NCI-H69 (cell line): ENCODE measurements around the gene KCNK10.
A peak's percentile ranks its signal among the peaks of the same experiment; 100 is the strongest.
"Not testable (repeated sequence)": the region's sequence is repeated elsewhere in the genome, so short reads cannot be mapped to it uniquely, and the experiment has no call there.

Experiments used
- DNase-seq: peaks from one replicate; lab custom pipeline; 2025; lab: John Stamatoyannopoulos, UW

The KCNK10 gene

DNA sequence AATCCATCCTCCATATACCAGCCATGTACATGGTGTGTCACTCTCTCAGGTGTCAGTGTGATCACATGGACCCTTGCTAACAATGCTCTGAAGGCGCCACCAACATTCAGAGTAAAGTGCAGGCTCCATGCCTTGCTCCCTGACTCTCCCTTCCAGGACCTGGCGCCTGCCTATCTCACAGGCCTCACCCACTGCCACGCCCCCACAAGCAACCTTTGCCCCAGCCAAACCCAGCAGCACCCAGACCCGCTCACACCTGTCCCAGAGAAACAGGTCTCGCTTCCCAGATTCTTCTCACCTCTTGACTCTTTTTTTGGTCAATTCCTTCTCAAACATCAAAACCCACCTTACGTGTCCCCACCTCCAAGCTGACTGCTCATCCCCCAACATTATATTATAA, 52.3 kb downstream of the KCNK10 start:
- DNase-seq, result no peak

DNA sequence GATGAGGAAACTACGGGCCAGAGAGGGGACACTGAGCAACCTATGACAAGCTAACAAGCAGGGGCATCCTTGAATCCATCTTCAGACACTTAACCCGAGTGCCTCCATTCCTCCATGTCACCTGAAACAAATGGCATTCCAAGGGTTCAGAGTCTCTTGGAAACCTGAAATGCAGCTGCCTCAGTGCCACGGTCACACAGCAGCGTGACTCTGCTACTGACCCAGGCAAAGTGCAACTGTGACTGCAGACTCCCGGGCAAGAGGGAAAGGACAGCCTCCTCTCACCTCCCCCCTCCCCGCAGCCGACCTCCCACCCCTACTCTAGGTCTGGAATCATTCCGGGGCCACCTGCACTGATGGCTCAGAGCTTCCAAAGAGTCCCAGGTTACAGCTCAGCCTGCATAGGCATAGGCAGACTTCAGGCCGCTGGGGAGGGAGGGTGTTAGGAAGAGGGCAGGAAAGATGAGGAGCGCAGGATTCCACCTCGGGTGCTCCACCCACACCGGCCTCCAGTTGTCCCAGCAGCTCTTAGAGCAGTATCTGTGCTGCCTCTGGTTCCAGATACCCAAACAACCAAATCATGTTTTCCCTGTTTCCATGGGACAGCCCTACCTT, 53.2 kb downstream of the KCNK10 start:
- DNase-seq, result no peak

DNA sequence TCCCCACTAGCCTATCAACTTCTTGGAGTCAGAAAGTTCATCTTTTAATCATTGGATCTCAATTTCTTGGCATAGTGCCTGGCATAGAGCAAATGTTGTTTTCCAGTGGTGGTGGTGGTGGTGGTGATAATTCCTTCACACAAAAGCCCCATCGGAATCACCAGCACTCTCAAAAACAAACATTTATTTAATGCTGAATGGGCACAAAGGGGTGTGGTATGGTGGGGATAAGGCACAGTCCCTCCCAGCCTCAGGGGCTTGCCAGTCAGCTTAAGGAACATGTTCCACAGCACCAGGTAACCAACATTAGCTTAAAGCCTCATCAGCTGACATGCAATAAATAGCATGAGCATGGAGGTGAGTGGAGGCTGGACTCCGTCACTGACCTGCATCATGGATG, 56.6 kb downstream of the KCNK10 start:
- no peak for DNase-seq

DNA sequence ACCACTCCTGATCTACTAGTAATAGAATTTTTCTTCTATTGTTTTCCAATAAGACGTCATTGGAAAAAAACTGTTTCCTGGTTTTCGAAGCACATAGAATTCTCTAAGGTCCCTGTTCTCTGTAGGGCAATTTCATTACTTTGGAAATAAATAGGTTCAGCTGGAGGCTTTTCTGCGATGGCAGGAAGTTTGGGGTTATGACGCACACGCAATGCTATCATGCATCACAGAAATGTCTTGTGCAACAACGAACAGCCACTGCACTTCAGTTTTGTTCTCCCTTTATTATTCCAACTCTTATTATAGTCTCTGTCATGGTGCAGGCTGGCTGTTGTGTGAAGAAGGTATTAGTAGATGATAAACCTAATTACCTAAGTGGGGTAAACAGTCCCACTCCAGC, 59.0 kb downstream of the KCNK10 start:
- DNase-seq, result no peak

DNA sequence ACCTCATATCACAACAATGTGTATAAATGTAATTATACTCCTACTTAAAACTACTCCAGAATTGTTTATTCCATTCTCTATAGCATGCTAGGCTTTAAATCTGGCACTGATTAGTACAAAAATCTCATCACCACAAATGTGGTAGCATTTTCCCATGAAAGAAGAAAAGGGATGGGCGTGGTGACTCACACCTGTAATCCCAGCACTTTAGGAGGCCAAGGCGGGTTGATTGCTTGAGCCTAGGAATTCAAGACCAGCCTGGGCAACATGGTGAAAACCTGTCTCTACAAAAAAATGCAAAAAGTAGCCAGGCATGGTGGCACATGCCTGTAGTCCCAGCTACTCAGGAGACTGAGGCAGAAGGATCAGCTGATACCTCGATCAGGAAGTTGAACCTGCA, 61.8 kb downstream of the KCNK10 start:
- not testable (repeated sequence) for DNase-seq

DNA sequence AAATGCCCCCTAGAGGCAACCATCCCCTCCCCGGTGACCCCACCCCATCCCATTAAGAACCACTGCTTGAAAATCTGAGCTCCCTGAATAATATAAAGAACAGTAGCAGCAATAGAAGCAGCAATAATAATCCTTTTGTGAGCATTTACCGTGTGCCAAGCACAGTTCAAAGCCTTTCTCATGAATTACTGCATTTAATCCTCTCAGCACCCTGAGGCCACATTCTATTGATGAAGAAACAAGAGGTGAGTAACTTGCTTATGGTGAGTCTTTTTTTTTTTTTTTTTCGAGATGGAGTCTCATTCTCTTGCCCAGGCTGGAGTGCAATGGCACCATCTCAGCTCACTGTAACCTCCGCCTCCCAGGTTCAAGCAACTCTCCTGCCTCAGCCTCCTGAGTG, 65.0 kb downstream of the KCNK10 start:
- DNase-seq, result no peak

DNA sequence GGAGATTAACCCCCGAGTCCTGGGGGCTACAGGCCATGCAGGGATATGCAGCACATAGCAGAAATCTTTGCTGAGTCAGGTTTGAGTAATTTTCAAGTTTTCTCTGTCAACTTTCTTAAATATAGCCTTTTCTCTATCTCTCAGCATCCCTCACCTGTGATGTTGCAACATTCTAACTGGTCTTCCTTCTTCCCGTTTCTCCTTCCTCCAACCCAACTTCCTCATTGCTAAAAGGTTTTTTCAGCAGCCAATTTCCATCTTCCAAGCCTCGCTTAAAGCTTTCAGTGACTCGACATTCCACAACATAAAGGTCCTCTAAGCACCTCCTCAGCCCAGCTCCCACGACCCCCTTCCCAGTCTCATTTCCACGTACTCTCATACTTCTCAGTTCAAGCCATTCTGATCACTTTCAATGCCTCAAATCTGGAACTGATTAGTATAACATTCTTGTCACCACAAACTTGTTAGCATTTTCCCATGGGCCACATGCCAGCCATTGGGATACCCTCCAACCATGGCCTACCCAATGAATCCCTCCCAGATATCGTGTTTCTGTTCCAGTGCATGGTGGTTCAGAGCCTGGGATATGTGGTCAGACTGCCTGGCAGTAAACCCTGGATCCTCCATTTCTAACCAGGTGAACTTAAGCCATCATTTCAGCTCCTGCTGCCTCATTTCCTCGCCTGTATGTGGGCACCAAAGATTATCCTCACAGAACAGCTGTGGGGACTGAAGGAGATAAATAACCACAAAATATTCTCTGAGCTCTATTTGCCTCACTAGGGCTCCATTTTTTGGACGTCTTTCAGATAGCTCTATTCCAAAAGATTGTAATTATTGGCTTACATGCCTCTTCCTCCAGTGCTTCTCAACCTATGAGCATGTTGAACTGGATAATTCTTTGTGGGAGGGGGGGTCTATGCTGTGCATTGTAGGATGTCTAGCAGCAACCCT, 65.8 kb downstream of the KCNK10 start:
- no peak for DNase-seq

DNA sequence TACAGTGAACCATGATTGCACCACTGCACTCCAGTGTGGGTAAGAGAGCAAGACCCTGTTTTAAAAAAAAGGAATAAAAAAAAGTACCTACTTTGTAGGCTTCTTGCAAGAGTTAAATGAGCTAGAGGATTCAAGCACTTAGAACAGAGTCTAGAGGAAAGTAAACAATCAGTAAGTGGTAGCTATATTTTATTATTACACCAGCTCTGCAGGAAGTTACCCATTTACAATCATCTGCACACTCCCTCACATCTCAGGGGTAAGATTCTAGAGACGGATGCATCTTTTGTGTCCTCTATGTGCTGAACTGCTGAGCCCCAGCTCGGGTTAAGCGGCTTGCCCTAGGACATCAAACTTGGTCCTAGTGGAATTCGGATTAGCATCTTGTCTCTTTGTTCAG, 67.3 kb downstream of the KCNK10 start:
- peak; percentile 18 for DNase-seq

DNA sequence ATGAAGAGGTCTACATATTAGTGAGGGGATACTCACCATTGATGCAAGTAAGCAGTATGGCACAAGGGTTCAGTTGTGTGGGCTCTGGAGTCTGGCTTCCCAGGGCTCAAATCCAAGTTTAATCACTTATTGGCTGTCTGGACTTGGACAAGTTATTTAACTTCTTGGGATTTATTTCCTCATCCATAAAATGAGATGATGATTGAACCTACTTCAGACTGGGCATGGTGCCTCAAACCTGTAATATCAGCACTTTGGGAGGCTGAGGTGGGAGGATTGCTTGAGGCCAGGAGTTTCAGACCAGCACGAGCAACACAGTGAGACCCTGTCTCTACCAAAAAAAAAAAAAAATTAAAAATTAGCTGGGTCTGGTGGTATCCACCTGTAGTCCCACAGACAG, 67.9 kb downstream of the KCNK10 start:
- no peak for DNase-seq

DNA sequence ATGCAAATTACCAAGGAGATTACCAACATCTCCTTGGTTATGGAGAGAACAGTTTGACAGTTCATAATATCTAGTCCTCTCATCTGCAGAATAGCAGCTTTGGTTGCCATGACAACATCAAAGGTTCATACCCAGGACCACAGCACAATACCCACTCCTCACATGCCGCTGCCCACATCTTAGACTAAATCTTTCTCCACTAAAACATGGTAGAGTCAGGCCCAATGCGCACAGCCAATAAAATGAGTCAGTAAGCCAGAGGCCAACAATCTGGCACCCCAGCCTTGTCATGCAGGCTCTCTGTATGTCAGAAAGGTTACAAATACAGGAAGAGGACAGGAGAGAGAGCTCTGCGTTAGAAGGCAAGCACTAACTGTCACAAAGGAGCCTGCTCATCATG, 70.6 kb downstream of the KCNK10 start:
- no peak for DNase-seq

DNA sequence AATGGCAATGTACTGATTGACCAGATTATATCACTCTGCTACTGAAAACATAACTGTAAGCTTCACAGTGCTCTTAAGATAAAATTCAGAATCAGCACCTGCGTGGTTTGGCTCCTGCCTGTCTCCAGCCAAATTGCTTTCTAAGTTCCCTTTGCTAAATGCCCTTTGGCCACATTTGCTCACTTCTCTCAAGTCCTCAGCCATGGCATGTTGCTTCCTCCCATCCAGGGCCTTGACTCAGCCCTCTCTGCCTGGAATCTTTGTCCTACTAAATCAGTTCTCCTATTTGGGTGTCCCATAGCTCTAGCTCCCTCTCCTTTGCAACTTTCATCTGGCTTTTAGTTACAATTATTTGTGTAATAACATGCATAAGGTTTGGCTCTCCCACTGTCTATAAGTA, 71.4 kb downstream of the KCNK10 start:
- DNase-seq, result no peak

DNA sequence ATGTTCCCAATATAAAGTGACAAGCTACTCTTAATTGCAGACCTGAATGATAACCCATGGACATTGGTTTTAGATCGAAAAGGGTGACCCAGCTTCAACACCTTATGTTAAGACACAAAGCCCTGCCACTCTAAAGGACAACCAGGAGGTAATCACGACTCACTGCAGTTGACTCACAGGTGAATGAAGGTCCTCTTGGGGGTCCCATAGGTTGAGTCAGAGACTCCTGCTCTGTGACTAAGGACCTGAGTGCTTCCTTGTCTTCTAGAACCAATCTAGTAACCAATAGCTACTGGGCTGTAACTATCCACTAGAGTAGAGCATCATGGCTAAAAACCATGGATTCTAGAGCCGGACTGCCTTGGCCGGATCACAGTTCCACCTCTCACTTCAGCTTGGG, 73.8 kb downstream of the KCNK10 start:
- no peak for DNase-seq

DNA sequence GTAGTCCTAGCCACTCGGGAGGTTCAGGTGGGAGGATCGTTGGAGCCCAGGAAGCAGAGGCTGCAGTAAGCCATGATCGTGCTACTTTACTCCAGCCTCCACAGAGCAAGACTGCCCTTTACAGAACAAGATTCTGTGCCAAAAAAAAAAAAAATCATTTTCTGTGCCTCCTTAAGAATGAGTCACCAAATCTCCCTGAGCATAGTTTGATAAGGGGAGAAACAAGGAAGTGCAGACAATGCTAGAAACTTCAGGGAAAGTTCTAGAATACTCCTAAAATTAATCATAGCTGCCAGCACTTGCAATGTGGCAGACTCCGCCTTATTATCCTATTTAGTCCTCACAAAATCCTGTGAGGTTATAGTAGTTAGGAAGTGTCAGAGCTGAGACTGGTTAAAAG, 74.5 kb downstream of the KCNK10 start:
- no peak for DNase-seq

DNA sequence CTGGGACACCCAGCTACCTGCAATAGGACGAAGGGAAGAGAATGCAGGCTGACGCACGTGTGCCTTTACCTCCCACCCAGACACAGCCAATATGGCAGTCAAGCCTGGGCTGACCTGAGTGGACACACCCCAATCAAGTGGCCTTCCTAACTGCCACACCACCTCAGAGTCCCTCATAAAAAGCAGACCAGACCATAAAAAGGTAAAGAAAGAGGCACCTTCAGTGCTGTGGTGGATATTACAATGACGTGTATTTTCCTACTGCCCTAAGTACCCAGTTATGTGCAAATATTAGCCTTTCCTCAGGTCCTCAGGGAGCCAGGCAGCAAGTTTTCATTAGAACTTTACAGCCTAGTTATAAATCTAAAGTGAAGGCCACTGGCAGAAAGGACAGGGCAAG, 75.8 kb downstream of the KCNK10 start:
- peak; percentile 46 for DNase-seq

DNA sequence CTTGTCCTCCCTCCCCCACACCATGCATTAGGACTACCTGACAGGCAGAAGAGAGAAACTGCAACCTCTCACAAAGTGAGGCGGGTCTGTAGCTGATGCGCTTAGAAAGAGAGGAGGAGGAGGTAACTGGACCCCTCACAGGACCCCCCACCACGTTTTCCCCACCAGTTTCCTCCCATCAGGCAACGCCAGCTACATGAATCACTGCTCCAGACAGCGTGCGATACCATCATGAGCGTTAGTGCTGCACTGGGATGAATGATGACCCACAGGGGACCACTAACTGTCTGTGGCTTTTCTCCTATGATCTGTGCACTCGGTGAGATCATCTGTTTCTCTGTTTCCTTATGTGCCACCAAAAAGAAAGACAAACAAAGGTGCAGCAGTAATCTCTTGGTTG, 77.7 kb downstream of the KCNK10 start:
- DNase-seq, result peak; percentile 95

DNA sequence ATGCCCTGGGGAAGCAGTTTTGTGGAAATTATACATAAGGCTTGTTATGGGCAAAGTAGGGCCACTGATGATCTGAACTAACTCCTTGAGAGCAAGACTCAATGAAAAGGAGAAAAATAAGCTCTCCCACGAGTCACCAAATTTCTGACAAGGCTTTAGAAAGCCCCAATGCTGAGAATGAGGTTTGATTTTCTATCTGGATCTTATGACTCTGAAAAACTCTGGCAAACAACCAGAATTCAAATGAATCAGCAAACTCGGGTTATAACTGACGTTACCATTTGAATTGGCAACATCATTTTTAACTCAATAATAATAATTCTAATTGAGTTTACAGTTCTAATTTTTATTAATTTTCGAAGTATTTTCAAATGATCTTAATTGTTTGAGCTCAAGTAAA, 79.1 kb downstream of the KCNK10 start:
- DNase-seq, result no peak

DNA sequence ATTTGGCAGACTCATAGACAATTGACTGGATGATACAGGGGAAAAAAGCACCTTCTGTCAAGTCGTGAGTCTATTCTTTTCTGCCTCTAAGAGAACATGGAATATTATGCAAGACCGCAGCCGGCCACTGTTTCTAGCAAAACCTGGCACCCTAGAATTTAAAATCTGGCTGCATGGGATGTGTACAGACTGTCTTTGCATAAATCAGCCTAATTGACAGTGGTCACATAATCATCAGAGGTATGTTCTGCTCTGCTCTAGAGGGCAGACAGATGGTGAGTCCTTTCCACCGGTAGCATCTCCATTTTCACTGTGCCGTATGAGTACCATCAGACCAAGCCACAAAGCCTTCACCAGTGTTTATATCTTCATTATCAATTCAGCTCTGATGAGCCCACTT, 80.6 kb downstream of the KCNK10 start:
- peak; percentile 15 for DNase-seq

DNA sequence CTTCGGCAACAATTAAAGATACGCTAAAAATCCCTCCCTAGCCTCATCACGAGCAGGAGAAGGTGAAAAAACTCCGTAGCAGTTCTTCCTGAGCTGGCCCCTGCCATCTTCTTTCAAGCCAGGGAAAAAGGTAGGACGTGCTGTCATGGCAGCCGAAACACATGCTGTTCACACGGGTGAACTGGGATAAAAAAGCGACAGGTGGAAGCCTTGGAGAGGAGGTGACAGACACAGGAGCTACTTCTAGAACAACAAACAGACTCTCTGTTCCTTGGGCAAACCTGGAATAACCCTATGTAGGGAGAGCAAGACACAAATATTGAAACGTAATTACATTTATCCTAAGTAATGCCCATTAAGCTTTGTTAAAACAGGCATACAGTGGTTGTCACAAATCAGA, 81.3 kb downstream of the KCNK10 start:
- no peak for DNase-seq

DNA sequence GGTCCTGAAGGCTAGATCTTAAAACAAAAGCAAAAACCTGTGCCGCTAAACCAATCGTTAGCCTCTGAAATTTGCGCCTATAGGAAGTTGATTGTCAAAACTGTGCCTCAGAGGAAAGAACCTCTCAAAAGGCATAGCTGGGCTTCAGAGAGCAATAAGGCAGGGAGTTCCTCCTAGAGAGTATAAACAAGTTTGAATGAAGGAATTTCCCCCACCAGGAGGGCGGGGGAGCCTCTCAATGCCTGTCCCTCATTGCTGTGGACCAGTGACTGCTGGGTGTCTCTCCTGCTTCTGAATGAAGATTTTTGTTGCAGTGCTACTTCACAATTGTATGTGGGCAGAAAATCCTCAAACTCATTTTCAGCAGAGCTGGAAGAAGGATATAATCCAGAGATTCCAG, 88.6 kb downstream of the KCNK10 start:
- no peak for DNase-seq

DNA sequence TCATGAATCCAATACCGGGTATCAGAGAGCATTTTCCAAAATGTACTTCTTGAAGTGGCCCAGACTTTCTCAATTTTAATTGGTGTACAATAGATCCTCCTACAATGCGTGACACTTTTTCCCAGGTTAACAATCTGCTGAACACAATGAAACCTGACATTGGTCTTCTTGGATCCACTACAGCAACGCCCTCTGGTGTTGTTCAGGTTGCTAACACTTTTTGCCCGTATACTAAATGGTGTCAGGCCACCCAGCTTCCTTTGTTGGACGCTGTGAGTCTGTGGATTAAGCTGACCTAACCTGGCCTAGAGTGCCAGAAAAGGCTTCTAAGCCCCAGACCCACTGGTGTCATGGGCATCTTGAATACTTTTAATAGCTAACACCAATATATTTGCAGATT, 89.2 kb downstream of the KCNK10 start:
- DNase-seq, result peak; percentile 59

DNA sequence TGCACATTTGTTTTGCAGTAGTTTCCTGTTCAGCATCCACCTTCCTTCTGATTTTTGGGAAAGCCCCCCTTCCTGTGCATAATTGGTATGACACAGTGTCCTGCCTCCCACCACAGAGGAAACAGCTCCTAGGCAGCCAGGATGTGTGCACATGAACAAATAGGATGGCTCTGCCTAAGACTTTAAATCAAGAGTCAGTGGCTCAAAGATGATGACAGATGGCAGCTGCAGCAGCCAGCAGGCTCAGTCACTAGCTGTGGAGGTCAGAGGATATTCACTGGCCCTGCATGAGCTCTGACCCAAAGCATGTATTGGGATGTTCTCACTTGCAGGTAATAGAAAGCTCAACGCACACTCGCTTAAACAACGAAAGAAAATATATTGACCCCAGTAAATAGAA, 90.3 kb downstream of the KCNK10 start:
- peak; percentile 61 for DNase-seq

DNA sequence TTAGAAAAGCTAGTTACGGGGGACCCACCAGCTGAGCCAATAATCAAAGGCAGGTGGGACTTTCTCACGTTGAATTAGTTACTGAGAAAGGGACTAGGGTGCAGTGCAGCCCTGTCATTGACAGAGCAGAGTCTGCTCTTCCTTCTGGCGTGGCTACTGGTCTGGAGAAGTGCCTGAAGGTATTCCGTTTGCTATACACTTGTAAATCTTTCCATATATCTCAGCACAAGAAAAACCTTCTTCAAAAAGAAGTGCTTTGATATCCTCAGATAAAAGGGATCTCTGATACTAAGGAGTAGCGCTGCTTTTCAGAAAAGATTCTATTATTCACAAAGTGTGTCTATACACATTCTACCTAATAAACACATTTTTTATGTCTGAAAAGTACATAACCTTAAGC, 91.5 kb downstream of the KCNK10 start:
- no peak for DNase-seq

DNA sequence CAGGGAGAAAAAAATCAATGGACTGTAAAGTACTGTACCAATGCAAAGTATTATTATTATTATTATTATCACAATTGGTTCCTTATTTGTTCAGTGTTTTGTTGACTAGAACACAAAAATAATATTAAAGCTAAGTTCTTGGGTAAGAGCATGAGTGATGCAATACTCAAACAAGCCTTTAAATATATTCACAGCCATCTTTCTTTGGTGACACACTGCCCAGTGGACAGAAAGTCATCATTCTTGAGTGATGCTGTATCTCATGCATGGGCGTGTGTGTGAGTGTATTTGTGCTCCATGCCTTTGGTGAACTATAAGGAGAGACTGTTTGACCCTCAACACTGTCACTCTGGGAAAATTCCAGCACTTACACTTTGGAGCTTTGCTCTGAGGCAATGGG, 93.6 kb downstream of the KCNK10 start:
- no peak for DNase-seq
